GM12865 (cell line): ENCODE data around the gene HOXD10.

Source experiments
- DNase-seq: peaks from one replicate; pipeline ENCODE4 v3.0.0; 2010; ENCODE audit warnings: low read depth
- H3K4me3 ChIP-seq: 2 replicates; pipeline ENCODE4 v1.5.1; 2011; ENCODE audit warnings: mild to moderate bottlenecking, low read depth, low read length, control low read depth
- CTCF ChIP-seq: IDR thresholded peaks from 2 replicates; pipeline ENCODE4 v1.5.1; 2011; ENCODE audit warnings: low read length, control low read depth, low read depth, inconsistent platforms; ENCODE audit not compliant: insufficient read depth; ENCODE audit errors: missing control alignments

Gene HOXD10

GRCh38 chr2:176100547-176101140, 15.9 kb upstream of the HOXD10 start:
- H3K4me3 ChIP-seq: no peak overlapping the region
- TF ChIP-seq CTCF: no peak
- DNase-seq: no peak

- no peak for TF ChIP-seq CTCF
- DNase-seq: no peak
- no peak overlapping the region for H3K4me3 ChIP-seq
Observed at GRCh38 chr2:176101216-176101830, 15.3 kb upstream of the HOXD10 start.

- H3K4me3 ChIP-seq: no peak overlapping the region
- no peak for TF ChIP-seq CTCF
- no peak for DNase-seq
Observed at GRCh38 chr2:176101842-176102241, 14.7 kb upstream of the HOXD10 start.

GRCh38 chr2:176102309-176102866, 14.2 kb upstream of the HOXD10 start:
- H3K4me3 ChIP-seq: no peak overlapping the region
- no peak for DNase-seq
- no peak for TF ChIP-seq CTCF

- no peak for TF ChIP-seq CTCF
- H3K4me3 ChIP-seq: no peak overlapping the region
- DNase-seq: no peak
Observed at GRCh38 chr2:176103194-176103593, 13.4 kb upstream of the HOXD10 start.

- DNase-seq: no peak
- no peak for TF ChIP-seq CTCF
- no peak overlapping the region for H3K4me3 ChIP-seq
Observed at GRCh38 chr2:176103742-176104315, 12.7 kb upstream of the HOXD10 start.
